Endothelial cell of umbilical vein (primary cell): ENCODE results near the gene FKBP6. TPM values are rescaled to one million over a fixed set of nuclear protein-coding genes. Genes with fewer than 3 reads are reported as not detected.

Experiments used
- BruUV-seq: library from RNA; stranded (reverse); fragments of 400-500 nt; replicated peaks from 2 replicates; lab custom pipeline; 2021; lab: Mats Ljungman, UMichigan
- CTCF ChIA-PET: fragments of 300-600, 350-600 bp; sonication (Branson Sonifier 250); formaldehyde crosslinking; loops from one replicate; lab custom pipeline; 2021; ENCODE audit warnings: antibody characterized with exemption, inconsistent platforms; lab: Charles Lee
- POLR2A ChIA-PET: fragments of 300-600, 350-600 bp; sonication (Branson Sonifier 250); formaldehyde crosslinking; loops from one replicate; lab custom pipeline; 2021; ENCODE audit warnings: antibody characterized with exemption, inconsistent platforms; lab: Charles Lee
- DNase-seq: peaks from one replicate; pipeline ENCODE4 v3.0.0-alpha.2; 2011; ENCODE audit warnings: low read depth, low spot score
- FAIRE-seq: peaks from 2 replicates; lab custom pipeline; 2011; peaks lifted over from hg19 to GRCh38; lab: Jason Lieb, UNC
- H2AFZ ChIP-seq: 2 replicates; pipeline ENCODE4 v1.6.0; 2012; ENCODE audit warnings: low read depth, low read length, control low read depth, inconsistent platforms
- H3K27ac ChIP-seq: 2 replicates; pipeline ENCODE4 v1.5.1; 2011; ENCODE audit warnings: low read depth, mild to moderate bottlenecking, control low read depth, low read length, moderate library complexity; ENCODE audit not compliant: insufficient read depth
- H3K27me3 ChIP-seq, 2 experiments: 2 replicates each; pipeline versions ENCODE4 v1.6.0 to v1.6.1; 2011; ENCODE audit warnings: low read length in 2 of 2, mixed read lengths in 1 of 2; ENCODE audit not compliant: control insufficient read depth in 2 of 2, insufficient read depth in 2 of 2
- H3K36me3 ChIP-seq, 2 experiments: 2 replicates in 1 of 2; 3 replicates in 1 of 2; pipeline ENCODE4 v1.5.1; 2011; ENCODE audit warnings: low read length in 2 of 2, mild to moderate bottlenecking in 1 of 2, moderate library complexity in 1 of 2; ENCODE audit not compliant: control insufficient read depth in 2 of 2, insufficient read depth in 2 of 2; ENCODE audit errors: extremely low read depth in 1 of 2
- H3K4me1 ChIP-seq: 3 replicates; pipeline ENCODE4 v1.5.1; 2011; ENCODE audit warnings: mild to moderate bottlenecking, low read length; ENCODE audit not compliant: control insufficient read depth, insufficient read depth; ENCODE audit errors: extremely low read depth
- H3K4me2 ChIP-seq: 2 replicates; pipeline ENCODE4 v1.6.1; 2011; ENCODE audit warnings: low read length, control low read depth, mixed read lengths; ENCODE audit not compliant: insufficient read depth
- H3K4me3 ChIP-seq, 3 experiments: fragments of 200-600 bp in 1 of 3; sonication (generic), shearing (Covaris generic) in 1 of 3; replicated peaks in 1 of 3; 2 replicates each; pipeline ENCODE4 v1.5.1; 2011 to 2016; ENCODE audit warnings: control low read depth in 3 of 3, low read length in 3 of 3, mild to moderate bottlenecking in 2 of 3, inconsistent platforms in 1 of 3, low read depth in 1 of 3, moderate library complexity in 1 of 3; ENCODE audit not compliant: insufficient read depth in 1 of 3
- H3K79me2 ChIP-seq: 2 replicates; pipeline ENCODE4 v1.6.0; 2012; ENCODE audit warnings: low read length, inconsistent platforms; ENCODE audit not compliant: control insufficient read depth, insufficient read depth
- H3K9ac ChIP-seq: replicated peaks from 2 replicates; pipeline ENCODE3; 2011; ENCODE audit warnings: low read length, control low read depth; ENCODE audit not compliant: insufficient read depth; ENCODE audit errors: extremely low read depth
- H3K9me1 ChIP-seq: replicated peaks from 3 replicates; pipeline ENCODE4 v1.6.0; 2011; ENCODE audit warnings: mild to moderate bottlenecking, low read length; ENCODE audit not compliant: control insufficient read depth, insufficient read depth; ENCODE audit errors: extremely low read depth
- H3K9me3 ChIP-seq: replicated peaks from 2 replicates; pipeline ENCODE4 v1.5.1; 2012; ENCODE audit warnings: low read length, inconsistent platforms; ENCODE audit not compliant: control insufficient read depth, insufficient read depth
- H4K20me1 ChIP-seq: replicated peaks from 2 replicates; pipeline ENCODE3; 2011; ENCODE audit warnings: mild to moderate bottlenecking, low read length; ENCODE audit not compliant: control insufficient read depth, insufficient read depth; ENCODE audit errors: extremely low read depth
- EZH2 ChIP-seq: IDR thresholded peaks from 2 replicates; pipeline ENCODE4 v1.6.1; 2012; ENCODE audit warnings: borderline replicate concordance, low read depth, mild to moderate bottlenecking, moderate library complexity, low read length, inconsistent platforms; ENCODE audit not compliant: severe bottlenecking
- FOS ChIP-seq: IDR thresholded peaks from 2 replicates; pipeline ENCODE4 v1.6.1; 2011; ENCODE audit warnings: mild to moderate bottlenecking, low read length, moderate library complexity, borderline replicate concordance; ENCODE audit not compliant: insufficient read depth
- GATA2 ChIP-seq: IDR thresholded peaks from 2 replicates; pipeline ENCODE4 v1.7.0; 2011; ENCODE audit warnings: low read depth, mild to moderate bottlenecking, moderate library complexity, mixed read lengths, low read length; ENCODE audit not compliant: insufficient read length, insufficient read depth
- JUN ChIP-seq: IDR thresholded peaks from 2 replicates; pipeline ENCODE4 v1.6.1; 2011; ENCODE audit warnings: borderline replicate concordance, low read depth; ENCODE audit not compliant: insufficient read length, insufficient read depth
- MYC ChIP-seq: IDR thresholded peaks from one replicate; pipeline ENCODE4 v1.6.1; 2011; ENCODE audit warnings: mild to moderate bottlenecking, low read depth, low read length
- POLR2A ChIP-seq: IDR thresholded peaks from 2 replicates; pipeline ENCODE4 v1.6.1; 2012; ENCODE audit warnings: low read depth, mild to moderate bottlenecking, control low read depth, low read length
- dilution Hi-C: fragments of 300-500 bp; cut with MboI; formaldehyde crosslinking; loops from one replicate; pipeline ENCODE4 v1.15.0; 2019; ENCODE audit warnings: low sequenced_read_pairs; ENCODE audit not compliant: extremely low pct_ligation_motif_present
- intact Hi-C: fragments of 100-400 bp; cut with micrococcal nuclease; formaldehyde crosslinking; loops from one replicate; pipeline ENCODE4 v1.10.0; 2022
- polyA plus RNA-seq, 4 experiments: library from polyadenylated mRNA; depleted of rRNA in 3 of 4; stranded (reverse) in 3 of 4; unstranded in 1 of 4; fragments of >200 nt; gene quantifications; 2 replicates each; pipeline versions ENCODE4 v1.2.1 to v1.2.3, GENCODE V29; 2011 to 2012; ENCODE audit warnings: missing spikeins in 1 of 4
- total RNA-seq: library from RNA; stranded (reverse); gene quantifications from 2 replicates; pipeline ENCODE4 v1.2.3, GENCODE V29; 2021
- TF ChIP-seq, protein P1 (sequence below): IDR thresholded peaks from 2 replicates; pipeline ENCODE4 v1.6.1; 2011; ENCODE audit not compliant: insufficient read depth, insufficient read length

The FKBP6 gene
- total and polyA plus RNA-seq, 2 donors (not counting 3 experiments of a cell fraction or from before 2014, with no cell fraction given): 0.04 TPM; not detected in 1

DNA sequence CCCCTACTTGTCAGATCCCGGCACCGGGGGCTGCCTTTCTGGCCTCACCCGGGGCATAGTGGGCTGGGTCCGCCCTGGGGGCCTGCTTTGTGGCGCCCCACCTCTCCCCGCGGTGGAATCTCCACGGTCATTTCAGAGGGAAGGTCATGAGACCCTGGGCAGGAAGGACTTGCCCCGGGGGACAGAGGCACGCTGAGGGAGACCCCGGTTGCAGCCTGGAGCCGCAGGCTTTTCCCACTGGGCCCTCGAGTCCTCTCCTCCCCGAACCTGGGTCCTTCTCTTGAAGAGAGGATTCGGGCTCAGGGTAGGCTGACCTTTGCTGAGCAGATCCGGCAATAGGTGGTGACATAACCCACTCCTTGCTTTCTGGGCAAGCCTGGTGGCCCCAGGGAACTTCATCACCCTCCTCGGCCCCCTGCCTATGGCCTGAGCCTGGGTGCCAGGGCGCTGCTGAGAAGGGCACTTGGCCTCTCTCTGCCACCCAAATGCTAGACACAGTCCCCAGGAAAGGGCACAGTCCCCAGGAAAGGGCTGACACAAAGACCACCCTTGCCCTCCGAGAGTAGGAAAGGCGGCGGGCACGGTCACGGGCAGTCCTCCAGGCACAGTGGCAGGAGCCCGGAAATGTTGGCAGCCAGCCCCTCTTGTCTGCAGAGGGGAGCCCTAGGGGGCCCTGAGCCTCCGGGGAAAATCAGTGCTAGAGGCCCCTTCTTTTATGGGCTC lies 36.2 kb downstream of the FKBP6 start:
- no peak for FAIRE-seq
- H3K9ac ChIP-seq: no peak overlapping the region
- TF ChIP-seq GATA2: no peak
- no peak overlapping the region for H3K4me2 ChIP-seq
- dilution Hi-C loops: no loop called here
- BruUV-seq: no TSS peak
- no peak for DNase-seq
- H3K4me3 ChIP-seq: no peak overlapping the region
- H4K20me1 ChIP-seq: no peaks in the 10 kb centered on the region
- intact Hi-C loops: no loop called here
- H3K4me1 ChIP-seq: no peaks in the 10 kb centered on the region
- H3K9me3 ChIP-seq: no peaks in the 10 kb centered on the region
- POLR2A ChIA-PET: no interaction called here
- H3K27me3 ChIP-seq: no peaks in the 10 kb centered on the region
- no peaks in the 10 kb centered on the region for H3K9me1 ChIP-seq
- no peaks in the 10 kb centered on the region for H3K79me2 ChIP-seq
- H2AFZ ChIP-seq: no peak overlapping the region
- no peak overlapping the region for H3K27ac ChIP-seq
- CTCF ChIA-PET: no interaction called here
- H3K36me3 ChIP-seq: no peaks in the 10 kb centered on the region

- no peak overlapping the region for H3K4me2 ChIP-seq
- no peaks in the 10 kb centered on the region for H3K27me3 ChIP-seq
- H3K9me3 ChIP-seq: no peaks in the 10 kb centered on the region
- intact Hi-C loops: no loop called here
- H4K20me1 ChIP-seq: no peaks in the 10 kb centered on the region
- no peaks in the 10 kb centered on the region for H3K9me1 ChIP-seq
- TF ChIP-seq POLR2A: no peak
- no peak for TF ChIP-seq EZH2
- TF ChIP-seq, protein P1, sequence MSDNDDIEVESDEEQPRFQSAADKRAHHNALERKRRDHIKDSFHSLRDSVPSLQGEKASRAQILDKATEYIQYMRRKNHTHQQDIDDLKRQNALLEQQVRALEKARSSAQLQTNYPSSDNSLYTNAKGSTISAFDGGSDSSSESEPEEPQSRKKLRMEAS: no peak
- TF ChIP-seq MYC: no peak
- TF ChIP-seq FOS: no peak
- no peak for TF ChIP-seq JUN
- no TSS peak for BruUV-seq
- H3K4me3 ChIP-seq: no peak overlapping the region
- H3K9ac ChIP-seq: no peak overlapping the region
- ChIA-PET POLR2A (no interaction called here), CTCF (interaction anchor here (0.9 kb wide), 1 partner anchor 24 kb away, joined by 3 read pairs; no protein-coding TSS in a partner anchor)
- no peaks in the 10 kb centered on the region for H3K79me2 ChIP-seq
- FAIRE-seq (no peak), DNase-seq (no peak)
- no peak overlapping the region for H3K27ac ChIP-seq
- dilution Hi-C loops: no loop called here
- H3K36me3 ChIP-seq: no peaks in the 10 kb centered on the region
- H3K4me1 ChIP-seq: no peaks in the 10 kb centered on the region
- H2AFZ ChIP-seq: no peak overlapping the region
These were observed 38.2 kb downstream of the FKBP6 start for GRCh38 chr7:73366127-73366526.
